Activated T-cell treated with anti-CD3 and anti-CD28 coated beads, Interleukin-2, amount 50 U/mL, for 48 hours (primary cell): ENCODE data around the gene GPC6.
"Not testable (repeated sequence)": the region's sequence is repeated elsewhere in the genome, so short reads cannot be mapped to it uniquely, and the experiment has no call there.

ENCODE experiments used
- DNase-seq, 2 experiments: peaks; one replicate each; pipeline ENCODE4 v3.0.0-alpha.2; 2020

Gene GPC6

DNA sequence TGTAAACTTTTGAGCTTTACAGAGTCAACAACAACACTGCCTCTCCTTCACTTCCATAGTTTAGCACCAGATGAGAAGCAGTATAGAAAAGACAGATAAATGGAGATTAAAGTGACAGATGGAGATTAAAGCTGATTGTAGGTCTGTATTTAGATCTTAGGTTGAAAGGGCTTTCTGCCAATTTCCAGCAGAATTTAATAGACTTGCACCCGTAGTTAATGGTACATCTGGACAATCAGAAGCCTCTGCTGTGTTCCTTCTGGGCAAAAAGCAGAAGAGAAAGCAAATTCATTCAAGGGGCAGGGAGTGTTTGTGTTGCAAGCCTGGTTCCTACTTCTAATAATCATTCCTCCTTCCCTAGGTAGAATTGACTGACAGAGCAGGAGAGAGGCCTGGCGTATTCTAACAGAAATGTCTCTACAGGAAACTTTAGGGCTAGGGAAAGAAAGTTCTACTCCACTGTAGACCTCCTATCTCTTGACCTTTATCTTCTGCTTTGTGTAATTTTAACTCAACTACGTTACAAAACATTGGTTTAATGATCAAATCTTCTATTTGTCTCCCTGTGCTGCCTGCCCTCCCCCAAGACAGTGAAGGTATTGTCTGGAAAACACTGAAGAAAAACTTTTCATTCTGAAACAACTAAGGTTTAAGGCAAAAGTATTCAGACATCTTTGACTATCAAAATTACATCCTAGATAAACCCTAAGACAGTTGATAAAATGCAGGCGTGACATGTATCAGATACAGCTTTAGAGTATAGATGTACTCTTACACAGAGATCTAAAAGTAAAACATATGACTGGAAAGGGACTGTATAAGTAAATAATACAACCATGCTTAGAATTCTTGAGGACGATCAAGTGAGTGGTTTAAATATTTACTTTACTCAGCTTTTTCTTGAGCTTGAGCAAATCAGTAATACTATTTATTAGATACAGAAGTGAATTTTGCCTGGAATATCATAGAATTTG, 44.4 kb downstream of the GPC6 start:
- no peak for DNase-seq

DNA sequence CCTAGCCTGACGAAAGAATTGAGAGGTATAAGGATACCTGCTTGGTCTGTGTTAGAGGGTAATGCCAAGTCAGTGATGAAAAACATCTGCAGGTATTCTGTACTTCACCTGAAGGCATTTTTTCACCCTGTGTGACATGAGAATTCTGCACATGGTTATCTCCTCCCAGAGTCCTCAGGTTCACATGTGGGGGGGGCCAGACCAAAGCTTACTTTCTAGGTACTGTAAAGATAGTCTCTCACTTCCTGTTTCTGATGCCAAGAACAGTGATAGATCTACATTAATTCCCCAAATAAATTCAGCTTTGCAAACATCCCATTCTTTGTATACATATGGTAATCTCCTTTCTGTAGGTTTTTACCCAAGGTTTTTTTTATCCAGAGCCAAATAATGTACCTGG, 53.4 kb downstream of the GPC6 start:
- DNase-seq = no peak

DNA sequence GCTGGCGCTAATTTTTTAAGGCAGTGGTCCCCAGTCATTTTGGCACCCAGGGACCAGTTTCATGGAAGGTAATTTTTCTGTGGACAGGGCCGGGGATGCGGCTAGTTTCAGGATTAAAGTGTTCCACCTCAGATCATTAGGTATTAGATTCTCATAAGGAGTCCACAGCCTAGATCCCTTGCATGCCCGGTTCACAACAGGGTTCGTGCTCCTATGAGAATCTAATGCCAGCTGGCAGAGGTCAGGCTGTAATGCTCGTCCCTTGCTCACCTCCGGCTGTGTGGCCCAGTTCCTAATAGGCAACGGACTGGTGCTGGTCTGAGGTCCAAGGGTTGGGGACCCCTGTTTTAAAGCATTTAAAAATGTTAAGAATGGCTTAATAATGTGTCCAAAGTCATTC, 54.1 kb downstream of the GPC6 start:
- DNase-seq = no peak

DNA sequence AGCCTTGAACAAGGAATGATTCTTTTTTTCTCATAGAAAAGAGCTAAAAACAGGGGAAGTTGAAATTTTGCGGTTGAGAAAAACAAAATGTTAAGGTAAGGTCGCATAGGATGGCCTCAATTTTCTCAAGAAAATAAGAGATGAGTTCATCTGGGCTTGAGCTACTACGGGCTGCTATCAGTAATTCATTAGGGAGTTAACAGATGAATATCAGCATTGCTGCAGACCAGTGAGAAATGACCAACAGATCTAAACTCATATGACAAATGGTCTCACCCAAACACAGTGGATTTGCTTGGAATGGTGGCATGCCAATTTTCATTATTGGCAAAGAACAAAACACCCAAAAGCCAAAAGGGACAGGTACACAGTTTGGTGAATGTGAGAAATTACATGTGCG, 56.6 kb downstream of the GPC6 start:
- no peak for DNase-seq

DNA sequence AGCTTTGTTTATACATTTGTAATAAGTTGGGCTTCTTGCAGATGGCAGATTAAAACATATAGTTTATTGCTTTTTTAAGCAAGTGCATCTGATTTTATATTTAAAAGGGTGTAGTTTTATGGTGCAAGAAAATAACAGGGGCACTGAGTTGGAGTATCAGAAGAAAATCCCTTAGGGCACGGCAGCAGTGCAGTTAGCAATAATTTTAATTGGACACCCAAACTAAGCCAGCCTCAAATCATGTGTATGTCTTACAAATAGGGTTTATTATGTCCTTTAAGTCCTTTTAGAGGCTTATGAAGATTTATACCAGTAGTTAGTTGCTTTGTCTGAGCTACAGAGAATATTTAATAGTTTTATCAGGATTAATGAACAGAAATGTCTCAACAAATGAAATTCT, 57.5 kb downstream of the GPC6 start:
- no peak for DNase-seq

DNA sequence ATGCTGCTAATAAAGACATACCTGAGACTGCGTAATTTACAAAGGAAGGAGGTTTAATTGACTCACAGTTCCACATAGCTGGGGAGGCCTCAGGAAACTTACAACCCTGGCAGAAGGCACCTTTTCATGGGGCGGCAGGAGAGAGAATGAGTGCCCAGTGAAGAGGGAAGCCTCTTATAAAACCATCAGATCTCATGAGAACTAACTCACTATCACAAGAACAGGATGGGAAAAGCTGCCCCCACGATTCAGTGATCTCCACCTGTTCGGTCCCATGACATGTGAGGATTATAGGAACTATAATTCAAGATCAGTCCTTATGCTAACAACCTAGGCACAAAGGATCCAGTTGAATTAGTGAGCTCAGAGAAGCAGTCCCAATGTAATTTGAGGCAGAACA, 59.4 kb downstream of the GPC6 start:
- DNase-seq = no peak

DNA sequence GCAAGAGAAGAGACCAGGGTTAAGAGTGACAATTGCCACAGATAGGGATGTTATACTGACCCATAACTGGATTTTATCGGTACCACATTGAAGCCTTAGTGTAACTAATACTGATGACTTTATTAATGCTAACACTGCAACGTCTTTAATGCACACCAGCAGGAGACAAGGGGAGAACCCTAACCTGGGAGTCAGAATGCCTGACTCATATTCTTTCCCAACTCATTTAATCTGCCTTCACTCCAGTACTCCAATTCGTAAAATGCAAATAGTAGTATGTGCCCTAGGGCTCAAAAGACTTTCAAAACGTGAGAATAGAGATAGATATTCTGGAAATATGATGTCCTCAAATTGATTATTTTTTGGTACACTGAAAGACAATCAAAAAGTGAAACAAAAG, 62.4 kb downstream of the GPC6 start:
- DNase-seq = no peak

DNA sequence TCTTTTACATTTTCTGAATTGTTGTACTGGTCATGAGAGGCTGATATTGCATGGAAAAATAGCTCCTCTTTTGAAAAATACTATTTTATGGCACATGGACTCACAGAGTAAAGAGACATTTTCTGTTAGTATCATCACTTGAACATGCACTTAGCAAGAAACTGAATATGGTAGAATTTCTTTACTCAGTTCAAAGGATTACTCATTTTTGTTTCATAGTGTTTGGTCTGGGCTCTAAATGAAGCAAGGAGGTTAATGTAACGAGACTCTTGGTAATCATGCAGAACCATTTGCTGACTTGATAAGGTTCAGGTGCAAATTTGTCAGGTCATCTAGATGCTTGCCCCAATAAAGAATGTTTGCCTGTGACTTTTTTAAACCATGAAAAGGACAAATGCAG, 63.2 kb downstream of the GPC6 start:
- no peak for DNase-seq

DNA sequence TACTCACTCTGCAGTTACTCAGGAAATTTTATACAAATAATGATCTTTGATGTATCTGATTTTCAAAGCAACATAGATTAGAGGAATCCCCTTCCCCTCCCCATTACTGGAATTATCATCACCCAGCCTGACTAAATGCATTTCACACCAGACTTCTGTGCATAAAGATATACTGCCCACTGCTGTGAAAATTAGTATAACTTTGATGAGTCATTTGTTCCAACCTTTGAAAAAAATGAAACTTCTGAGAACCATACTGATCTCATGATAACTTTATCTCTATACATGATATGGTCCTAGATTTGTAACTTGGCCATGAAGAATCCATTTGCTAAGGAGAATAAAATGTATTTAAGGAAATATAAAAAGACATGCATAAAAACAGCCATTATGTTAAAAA, 63.9 kb downstream of the GPC6 start:
- DNase-seq = no peak

DNA sequence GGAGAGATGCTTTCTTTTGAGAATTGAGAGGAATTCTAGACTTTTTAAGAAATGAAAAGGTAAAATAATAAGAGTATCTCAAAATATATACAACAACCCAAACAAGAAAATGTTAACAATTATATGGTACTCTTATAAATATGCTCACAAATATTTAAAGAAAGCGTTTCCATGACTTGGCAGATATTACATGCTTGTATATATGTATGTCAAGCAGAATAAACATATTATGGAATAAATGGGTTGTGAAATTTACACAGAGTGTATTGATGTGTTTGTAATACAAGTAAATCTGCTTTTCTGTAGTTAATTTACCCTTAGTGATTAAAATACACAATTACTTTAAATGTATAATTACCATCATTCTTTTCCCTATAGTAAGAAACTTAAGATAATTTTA, 65.8 kb downstream of the GPC6 start:
- DNase-seq = no peak

DNA sequence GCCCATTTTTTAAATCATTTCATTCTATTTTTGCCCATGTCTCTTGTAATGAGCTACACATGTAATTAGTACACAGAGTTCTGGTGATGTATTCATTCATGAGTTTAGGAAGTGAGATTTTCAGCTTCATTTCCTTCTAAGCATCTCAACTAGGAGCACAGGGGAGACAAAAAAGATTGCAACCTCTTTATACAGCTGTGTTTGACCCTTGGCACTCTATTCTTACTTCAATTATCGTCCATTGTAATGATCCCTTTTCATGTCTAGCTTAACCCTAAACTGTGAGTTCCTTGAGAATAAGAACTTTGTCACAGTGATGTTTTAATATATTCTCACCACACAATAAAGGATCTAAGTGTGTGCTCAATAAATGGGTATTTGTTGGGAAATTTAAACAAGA, 67.1 kb downstream of the GPC6 start:
- DNase-seq = no peak

DNA sequence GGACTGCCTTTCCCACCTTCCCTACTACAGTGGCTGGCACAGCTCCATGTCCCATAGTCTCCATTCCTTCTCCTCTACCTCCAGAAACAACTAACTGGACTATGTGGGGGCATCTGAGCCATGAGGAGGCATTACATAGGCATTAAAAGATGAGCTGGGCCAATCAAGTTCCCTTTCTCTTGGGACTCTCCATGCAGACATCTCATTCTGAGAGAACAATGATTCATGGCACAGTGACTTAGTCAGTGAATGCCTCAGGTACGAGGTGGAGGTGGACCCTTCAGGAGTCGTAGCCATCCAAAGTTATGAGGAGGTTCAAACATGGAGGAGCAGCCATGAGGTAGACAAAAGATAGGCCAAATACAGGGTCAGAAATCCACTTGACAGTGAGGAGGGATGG, 70.0 kb downstream of the GPC6 start:
- no peak for DNase-seq

DNA sequence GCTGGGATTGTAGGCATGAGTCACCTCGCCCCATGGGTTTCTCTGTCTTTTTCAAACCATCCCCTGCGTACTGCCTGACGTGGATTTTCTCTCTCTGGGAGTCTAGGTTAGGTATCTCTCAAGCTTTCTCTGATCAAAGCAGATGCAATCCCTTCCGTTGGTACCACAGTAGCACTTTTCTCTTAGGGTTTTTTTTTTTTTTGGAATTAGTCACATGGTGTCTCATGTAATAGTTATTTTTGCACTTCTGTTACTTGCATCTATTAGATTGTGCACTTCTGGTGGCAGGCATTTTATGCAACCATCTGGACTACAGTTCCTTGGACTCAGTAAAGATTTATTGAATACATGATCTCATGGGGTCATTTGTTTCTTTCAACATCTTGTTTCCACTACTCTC, 72.1 kb downstream of the GPC6 start:
- no peak for DNase-seq

DNA sequence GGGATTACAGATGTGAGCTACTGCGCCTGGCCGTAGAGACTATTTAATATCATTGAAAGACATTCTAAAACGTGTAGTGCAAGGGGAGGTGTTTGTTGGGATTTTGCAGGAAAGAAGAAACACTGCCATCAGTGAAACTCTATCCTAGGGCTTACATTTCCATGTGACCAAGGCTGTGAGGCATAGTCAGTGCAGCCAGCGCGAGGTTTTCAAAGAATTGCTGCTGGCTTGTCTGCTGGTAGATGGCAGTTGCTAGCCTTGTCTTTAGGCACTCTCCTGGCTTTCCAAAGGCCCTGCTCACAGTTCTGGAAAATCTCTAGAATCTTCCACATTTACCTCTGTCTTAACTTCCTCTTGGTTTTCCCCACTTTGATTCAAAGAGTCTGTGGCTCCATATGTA, 77.5 kb downstream of the GPC6 start:
- DNase-seq = no peak

DNA sequence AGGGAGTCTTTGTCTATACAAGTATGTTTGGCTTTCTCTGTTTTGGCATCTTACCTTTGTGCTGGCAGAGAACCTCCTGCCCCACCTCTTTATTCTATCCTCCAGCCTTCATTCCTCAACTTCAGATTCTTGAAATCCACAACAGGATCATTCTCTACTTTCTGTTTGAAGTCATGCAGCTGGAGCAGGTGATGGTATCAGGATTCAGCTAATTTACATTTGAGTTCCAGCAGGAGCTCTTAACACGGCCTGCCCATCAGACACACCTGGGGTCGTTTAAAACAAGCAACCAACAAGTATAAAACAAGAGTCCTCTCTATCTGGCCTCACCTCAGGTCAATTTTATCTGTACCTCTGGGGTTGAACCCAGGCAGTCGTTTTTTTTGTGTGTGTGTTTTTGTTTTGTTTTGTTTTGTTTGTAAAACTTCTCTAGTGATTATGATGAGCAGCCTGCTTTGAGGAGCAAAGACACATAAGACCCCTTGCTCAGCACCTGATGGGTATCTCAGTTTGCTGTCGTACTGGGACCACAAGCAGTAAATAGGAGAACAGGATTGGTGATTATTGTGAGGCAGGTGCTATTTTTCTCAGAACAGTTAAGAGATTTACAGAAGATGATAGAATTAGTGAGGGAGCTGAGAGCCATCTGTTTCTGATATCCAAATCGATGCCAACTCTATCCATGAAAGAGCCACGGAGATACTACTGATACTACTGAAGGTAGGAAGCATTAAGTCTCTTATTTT, 78.4 kb downstream of the GPC6 start:
- no peak for DNase-seq

DNA sequence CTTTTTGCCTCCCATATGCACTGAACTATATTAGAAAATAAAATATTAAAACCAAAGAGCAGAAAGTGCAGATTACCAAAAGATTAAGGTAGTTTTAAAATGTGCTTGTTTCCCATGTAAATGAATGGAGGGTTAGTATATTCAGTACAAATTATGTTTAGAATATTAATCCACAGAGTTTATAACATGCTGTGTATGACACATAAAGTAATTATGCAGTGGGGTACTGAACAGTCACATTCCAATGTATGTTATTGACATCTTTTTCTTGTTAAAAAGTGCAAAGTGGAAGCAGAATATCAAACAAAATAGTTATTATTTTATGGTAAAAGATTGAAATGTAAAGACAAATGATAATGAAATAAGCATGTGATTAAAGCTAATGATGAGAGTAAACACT, 79.3 kb downstream of the GPC6 start:
- DNase-seq = no peak

DNA sequence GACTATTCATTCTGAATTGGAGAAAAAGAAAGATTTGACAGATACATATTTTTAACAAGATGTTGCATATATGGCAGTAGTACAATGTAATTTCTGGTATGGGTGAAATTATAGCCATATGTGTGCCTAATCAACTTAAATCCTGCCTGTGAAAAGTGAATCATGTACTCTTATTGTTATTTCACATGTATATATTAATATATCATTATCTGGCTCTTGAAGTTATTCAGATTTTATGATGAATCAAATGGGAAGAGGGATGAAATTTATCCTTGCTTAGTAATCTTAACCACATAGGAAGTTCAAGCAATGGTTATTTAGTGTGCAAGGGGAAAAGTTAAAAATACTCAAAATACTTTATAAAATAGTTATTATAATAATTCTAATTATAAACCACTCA, 80.5 kb downstream of the GPC6 start:
- no peak for DNase-seq

DNA sequence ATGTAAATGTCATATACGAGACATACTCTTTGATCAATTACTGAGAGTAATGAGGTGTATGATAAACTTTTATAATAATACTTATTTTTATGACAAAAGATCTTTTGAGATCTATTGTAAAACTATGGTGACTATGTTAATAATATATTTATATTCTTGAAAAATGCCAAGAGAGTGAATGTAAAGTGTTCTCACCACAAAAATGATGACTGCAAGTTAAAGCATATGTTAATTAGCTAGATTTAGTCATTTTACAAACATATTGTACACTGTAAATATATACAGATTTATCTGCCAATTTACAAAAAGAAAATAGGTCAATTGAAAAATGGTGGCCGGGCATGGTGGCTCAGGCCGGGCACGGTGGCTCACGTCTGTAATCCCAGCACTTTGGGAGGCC, 81.0 kb downstream of the GPC6 start:
- no peak for DNase-seq

DNA sequence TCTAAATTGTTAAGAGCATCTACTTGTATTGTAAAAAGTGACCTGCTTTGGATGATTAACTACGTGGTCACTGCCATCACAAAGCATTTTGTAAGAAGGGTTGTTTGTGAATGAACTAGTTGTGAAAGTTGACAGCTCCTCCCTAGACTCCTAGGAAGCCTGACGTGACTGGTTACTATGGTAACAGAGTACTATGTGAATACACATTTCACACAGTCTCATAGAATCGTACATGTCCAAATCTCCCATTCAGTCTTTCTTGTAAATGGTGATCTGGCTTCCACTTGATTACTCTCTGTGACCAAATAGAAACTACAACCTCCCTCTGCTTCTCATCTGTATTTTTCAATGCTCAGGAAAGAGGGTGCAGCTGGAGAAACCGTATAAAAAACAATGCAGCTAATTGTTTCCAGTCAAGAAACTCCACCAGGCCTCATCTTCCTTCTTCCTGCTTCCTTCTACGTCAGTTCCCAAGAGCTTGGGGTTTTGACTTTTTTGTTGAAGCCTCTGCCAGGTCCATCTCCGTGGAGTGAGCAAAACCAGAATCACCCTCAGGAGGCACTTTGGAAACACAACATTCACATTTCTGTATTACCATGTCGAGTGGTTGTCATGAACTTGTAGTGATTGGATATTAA, 83.4 kb downstream of the GPC6 start:
- DNase-seq = no peak

DNA sequence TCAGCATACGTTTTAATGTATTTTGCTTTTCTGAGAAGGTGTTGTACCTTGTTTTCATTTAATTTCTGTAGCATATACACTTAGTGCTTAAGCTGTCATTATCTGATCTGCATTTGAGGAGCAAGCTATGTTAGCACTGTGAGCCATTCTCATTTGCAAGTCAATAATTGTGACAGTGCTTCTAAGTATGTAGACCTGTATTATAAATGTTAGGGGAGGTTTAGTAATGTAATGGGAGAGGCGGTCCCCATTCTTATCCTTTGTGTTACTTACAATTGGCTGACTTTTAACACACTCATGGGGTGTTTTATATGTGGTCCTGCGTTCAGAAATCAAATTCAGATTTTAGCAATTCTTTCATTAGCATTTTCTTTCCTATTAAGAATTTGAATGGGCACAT, 90.2 kb downstream of the GPC6 start:
- DNase-seq = no peak

DNA sequence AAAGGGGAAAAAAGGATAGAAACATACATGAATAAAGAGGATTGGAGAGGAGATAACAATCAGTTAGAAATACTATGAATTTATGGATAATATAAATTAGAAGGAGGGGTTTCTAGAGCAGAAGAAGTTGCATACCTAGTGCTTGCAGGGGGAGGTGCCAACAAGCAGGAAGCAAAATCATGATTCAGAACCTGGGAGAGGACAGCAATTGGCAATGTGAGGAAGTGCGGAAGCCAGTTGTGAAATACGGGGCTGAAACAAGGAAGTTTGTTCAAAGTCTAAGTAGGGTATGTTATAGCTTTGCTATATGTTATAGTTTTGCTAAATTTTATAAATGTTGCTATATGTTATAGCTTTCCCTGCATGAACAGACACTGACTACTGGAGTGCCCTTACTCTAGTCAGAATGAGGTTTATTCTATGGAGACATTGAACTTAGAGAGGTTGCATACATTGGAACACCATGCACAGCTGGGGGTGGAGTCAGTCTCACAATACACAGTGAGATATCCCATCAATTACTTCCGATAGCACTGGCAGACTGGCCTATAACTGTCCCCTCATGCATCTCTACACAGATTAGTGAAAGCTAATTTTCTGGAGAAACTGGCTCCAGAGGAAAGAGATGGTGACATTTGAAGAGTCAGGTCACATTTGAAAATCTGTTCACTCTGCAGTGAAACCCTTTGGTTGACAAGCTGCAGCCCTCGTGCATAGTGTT, 92.1 kb downstream of the GPC6 start:
- no peak for DNase-seq

DNA sequence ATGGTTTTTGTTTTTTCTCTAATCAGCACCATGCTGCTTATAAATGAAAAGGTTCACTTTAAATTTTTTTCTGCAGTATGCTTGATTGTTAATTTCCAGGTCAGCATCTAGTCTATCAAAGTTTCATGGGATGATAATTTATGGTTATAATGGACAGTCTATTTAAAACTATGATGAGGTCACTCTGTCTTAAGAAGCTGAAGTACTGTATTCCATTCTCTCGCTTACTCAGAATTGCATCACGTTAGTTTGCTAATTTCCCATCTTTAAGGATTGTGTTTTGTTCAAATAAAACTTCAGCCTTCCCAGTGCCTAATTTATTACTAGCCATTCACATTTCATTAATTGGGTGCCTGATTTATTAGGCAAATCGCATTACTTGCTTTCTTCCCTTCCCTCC, 94.3 kb downstream of the GPC6 start:
- no peak for DNase-seq

DNA sequence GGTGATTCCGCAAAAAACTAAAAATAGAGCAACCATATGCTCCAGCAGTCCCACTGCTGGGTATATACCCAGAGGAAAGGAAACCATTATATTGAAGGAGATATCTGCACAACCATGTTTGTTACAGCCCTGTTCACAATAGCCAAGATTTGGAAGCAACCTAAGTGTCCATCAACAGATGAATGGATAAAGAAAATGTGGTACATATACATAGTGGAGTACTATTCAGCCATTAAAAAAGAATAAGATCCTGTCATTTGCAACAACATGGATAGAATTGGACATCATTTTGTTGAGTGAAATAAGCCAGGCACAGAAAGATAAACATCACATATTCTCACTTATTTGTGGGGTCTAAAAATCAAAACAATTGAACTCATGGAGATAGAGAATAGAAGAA, 97.3 kb downstream of the GPC6 start:
- DNase-seq = not testable (repeated sequence)
